ENCODE measurements around the gene IGFBPL1.
"Not testable (repeated sequence)": the region's sequence is repeated elsewhere in the genome, so short reads cannot be mapped to it uniquely, and the experiment has no call there.

The IGFBPL1 gene

DNA sequence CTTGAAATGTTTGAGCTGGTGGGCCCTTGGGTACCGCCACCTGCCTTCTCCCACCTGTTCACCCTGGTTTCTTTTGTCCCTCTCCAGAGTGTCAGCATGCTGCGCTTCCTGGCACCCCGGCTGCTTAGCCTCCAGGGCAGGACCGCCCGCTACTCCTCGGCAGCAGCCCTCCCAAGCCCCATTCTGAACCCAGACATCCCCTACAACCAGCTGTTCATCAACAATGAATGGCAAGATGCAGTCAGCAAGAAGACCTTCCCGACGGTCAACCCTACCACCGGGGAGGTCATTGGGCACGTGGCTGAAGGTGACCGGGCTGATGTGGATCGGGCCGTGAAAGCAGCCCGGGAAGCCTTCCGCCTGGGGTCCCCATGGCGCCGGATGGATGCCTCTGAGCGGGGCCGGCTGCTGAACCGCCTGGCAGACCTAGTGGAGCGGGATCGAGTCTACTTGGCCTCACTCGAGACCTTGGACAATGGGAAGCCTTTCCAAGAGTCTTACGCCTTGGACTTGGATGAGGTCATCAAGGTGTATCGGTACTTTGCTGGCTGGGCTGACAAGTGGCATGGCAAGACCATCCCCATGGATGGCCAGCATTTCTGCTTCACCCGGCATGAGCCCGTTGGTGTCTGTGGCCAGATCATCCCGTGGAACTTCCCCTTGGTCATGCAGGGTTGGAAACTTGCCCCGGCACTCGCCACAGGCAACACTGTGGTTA lies 28.4 kb downstream of the IGFBPL1 start:
- no peak for DNase-seq

DNA sequence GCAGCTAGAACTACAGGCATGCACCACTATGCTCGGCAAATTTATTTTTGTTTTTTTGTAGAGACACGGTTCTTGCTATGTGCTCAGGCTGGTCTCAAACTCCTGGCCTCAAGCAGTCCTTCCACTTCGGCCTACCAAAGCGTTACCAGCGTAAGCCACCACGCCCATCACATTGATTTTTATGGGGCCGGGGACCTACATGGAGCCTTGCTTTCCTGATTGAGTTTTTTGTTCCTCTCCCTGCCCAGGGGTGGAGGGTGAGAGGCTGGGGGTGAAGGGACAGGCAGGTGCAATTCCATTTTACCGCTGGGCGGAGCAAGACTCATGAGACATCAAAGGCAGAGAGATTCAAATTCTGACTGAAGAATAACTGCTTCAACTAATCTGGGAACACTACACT lies 29.8 kb downstream of the IGFBPL1 start:
- DNase-seq = no peak

GRCh38 chr9:38393128-38393796 lies 31.0 kb downstream of the IGFBPL1 start:
- no peak for DNase-seq

DNA sequence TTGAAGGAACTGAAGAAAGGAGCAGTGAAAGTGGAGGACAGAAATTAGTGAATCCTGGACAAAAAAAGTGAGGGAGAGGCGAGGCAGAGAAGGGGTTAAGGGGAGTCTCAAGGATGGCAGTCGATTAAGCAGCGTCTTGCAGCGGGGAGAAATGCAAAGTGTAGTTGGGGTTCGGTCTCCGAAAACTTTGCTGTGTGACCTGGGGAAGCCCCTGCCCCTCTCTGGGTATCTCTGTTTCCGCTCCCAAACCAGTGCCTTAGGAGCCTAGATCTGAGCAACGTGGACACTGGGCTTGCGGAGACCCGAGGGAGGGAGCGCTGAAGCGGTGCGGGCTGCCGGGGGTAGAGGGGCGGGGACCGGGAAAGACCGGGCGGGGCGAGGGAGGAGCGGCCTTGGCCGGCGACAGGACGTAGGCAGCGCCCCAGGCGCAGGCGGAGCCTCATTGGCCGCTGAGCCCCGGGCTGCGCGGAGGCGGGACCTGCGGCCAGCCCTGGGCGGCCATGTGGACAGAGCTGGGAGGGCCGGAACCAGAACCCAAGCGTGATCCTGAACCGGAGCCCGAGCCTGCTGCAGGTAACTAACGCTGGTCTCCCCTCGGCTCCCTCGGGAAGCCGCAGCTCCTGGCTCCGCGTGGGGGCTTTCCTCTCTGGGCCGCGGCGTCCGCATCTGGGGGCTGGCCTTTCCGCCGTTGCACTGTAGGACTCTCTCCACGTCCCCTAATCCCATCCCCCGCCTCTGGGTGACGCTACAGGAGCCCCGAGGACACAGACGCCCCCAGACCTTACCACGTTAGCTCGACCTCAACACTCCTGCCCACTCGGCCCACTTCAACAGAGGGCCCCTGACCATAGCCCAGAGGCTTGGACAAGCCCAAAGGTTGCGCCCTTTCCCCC lies 31.8 kb downstream of the IGFBPL1 start, which contains the start of gene ALDH1B1:
TSS of gene ALDH1B1 (plus strand) at position 468 of the 893 bp plus-strand sequence. CDS start 3,047 bp downstream, outside the sequence.
- peak; percentile 42 to 64 for DNase-seq

- no peak for DNase-seq
Measured at GRCh38 chr9:38391278-38392118, 32.8 kb downstream of the IGFBPL1 start.

- DNase-seq = no peak
Measured at GRCh38 chr9:38390851-38391250, 33.4 kb downstream of the IGFBPL1 start.

DNA sequence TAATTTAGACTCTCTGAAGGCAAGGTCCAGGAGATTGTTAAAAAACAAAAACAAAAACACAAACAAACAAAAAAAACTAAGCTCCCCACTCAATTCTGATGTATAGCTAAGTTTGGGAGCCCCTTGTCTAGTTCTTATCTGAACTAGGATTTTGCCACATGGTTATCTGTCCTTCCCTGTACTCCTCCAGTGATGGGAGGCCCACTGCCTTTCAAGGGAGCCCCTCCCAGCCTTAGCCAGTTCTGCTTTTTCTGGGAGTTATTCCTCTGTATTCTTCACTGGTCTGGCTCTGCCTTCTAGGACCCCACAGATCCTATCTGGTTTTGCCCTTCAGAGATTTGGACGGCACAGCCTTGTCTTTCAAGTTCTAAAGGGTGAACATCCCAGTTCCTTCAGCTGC lies 33.8 kb downstream of the IGFBPL1 start:
- no peak for DNase-seq

DNA sequence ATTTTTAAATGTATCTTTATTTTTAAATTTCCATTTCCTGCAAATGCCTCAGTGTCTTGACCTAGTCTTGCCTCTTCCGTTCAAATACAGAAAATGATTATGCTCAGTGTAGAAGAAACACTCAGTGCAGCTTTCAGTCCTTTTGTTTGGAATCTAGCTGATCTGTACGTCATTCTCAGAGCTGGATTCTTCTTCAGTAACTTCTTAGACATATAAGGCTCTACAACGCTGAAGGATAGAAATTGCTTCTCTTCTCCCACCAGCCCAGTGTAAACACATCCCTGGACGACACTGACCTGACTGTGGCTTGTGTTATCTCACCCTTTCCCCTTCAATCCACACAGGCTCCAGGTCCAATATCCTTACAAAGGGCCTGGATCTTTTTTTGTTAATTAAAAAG lies 34.9 kb downstream of the IGFBPL1 start:
- no peak for DNase-seq

- no peak for DNase-seq
Measured at GRCh38 chr9:38388283-38389223, 35.7 kb downstream of the IGFBPL1 start.

DNA sequence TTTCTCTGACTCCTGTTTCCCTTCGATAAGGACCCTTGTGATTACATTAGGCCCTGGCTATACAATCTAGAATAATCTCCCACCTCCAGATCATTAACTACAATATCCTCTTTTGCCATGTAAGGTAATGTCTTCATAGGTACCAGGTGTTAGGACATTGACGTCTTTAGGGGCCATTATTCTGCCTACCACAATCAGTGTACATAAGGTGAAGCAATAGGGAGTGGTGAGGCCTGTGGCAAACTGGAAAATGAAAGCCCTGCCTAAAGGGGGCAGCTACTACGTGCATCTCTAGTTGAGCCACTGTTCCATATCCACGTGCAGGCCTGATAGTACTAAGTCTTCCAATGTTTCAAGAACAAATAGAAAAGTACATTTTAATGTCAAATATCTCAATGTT lies 36.5 kb downstream of the IGFBPL1 start:
- DNase-seq = no peak

DNA sequence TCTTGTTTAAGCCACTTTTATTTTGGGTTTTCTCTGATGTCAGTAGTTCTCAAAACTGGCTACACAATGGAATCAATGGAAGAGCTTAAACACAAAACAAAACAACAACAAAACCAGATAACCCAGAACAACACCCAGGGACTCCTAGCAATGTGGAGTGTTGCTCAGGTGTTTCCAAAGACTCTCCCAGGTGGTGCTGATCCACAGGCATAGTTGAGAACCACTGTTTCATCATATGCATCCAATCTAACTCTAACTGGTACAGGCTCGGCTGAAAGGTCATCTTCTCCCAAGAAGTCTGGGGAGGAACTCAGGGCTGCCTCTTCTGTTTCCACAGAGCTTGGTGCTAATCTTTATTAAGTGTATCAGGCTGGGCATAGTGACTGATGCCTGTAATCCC lies 37.2 kb downstream of the IGFBPL1 start:
- DNase-seq = no peak

DNA sequence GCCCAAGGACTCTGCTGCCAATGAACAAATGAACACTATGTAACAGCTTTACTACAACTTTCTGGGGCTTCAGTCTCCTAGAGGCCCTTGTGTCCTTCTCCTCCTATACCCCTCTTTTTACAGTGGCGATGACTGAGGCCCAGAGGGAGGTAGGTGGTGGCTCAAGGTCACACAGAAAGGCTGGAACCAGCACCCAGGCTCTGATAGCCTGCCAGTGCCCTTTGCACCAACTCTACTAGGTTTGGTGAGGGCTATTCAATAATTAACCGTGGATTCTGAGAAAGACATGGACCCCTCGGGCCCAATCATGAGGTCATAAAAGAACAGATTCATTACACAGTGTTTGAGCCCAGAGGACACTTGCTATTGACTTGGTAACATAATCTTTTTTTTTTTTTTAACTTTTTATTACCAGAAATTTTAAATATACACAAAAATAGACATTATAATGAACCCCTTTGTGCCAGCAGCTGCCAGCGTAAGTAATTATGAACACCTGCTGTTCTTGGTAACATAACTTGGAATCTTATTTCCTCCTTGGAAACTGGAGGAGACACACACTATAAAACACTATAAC lies 37.8 kb downstream of the IGFBPL1 start:
- no peak for DNase-seq

GRCh38 chr9:38385896-38386295 lies 38.4 kb downstream of the IGFBPL1 start:
- no peak for DNase-seq

- DNase-seq = no peak
Measured at GRCh38 chr9:38384990-38385848, 39.0 kb downstream of the IGFBPL1 start.

DNA sequence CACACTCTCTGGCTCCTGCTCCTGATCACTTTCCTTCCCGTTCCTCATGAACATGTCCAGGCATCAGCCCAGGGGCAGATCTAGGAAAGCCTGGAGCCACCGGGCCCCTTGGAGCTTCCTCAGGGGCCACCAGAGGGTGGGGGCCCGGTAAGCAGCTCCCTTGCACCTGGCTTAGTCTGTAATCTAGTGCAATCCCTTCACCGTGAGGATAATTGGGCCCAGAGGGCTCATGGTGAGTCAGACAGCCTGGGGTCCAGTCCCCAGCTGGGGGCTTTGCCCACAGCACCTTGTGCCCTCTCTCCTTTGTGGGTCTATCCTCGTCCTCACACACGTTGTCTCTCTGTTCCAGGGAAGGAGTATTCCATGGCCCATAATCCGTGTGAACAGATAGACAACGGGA lies 42.1 kb downstream of the IGFBPL1 start:
- no peak for DNase-seq

DNA sequence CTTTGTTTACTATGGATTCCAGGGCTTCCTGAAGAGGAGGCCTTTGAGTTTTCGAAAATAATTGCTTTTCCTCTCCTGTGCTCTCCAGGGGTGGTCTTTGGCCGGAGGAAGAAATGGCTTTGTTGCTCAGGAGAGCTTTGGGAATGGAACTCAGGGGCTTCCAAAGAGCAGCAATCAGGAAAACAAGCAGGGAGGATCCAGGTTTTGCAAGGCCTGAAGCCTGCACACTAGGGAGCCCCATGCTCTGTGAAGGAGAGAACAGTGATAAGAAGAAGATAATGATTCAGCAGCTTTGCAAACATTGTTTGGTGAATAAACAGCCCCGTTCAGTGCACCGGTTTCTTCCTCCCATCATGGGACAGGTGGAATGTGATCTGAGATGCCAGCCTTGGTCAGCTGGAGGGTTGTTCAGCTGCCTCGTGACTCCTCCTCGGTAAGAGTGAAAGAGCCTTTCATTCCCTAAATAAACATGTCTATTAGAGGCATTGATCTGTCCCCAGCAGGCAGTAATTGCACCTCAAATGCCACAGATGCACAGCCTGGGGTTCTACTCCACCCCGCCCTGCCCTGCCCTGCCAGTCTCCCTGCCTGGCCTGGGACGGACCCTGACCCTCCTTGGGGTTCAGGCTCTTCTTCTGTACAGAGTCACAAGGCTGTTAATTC lies 43.3 kb downstream of the IGFBPL1 start:
- DNase-seq = no peak

DNA sequence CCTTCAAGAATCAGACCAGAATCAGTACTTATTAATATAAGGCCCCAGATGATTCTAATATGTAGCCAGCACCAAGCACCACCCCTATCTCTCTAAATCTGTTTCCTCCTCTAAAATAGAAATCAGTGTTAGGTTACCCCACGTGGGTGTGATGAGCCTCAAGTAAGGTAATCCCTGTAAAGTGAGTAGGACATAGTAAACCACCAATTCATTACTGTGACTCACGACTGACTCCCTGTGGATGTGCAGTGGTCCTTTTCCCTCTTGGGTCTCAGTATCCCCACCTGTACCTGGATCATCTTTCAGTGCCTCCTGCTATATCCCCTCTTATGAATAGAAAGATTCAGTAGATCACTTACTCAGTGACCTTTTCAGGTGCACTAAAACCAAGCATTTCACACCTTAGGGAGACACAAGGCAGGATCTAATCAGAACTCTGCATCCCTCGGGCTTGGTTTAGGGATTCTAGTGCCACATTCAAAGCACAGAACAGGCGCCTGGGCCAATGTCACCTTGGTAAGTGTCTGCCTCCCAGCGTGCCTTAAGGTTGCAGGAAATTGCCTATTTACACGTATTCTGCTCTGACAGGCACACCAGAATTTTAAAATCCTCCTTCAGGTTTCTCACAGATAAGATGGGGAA lies 43.9 kb downstream of the IGFBPL1 start:
- no peak for DNase-seq

DNA sequence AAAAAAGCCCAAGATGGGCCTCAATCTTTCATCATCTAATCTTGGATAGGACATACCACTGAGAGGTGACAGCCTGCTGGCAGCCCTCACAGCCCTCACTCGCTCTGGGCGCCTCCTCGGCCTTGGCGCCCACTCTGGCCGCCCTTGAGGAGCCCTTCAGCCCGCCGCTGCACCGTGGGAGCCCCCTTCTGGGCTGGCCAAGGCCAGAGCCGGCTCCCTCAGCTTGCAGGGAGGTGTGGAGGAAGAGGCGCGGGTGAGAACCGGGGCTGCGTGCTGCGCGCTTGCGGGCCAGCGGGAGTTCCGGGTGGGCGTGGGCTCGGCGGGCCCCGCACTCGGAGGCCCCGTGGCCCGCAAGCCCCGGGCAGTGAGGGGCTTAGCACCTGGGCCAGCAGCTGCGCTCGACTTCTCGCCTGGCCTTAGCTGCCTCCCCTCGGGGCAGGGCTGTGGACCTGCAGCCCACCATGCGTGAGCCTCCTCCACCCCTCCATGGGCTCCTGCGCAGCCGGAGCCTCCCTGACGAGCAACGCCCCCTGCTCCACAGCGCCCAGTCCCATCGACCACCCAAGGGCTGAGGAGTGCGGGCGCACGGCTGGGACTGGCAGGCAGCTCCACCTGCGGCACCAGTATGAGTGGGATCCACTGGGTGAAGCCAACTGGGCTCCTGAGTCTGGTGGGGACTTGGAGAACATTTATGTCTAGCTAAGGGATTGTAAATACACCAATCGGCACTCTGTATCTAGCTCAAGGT lies 46.7 kb downstream of the IGFBPL1 start:
- DNase-seq = not testable (repeated sequence)

Data from stimulated activated CD4-positive, alpha-beta T cell treated with anti-CD3 and anti-CD28 coated beads, Interleukin-4, amount 100 ng/mL, for 4 hours (primary cell).